ENCODE results near the gene SMIM11. TPM values are rescaled to one million over a fixed set of nuclear protein-coding genes. Genes with fewer than 3 reads are reported as not detected.

The SMIM11 gene
- total and polyA plus RNA-seq, 2 of the 8 experiments (the other 6 are each of a cell fraction or from before 2014, with no cell fraction given) = 1.0 to 3.2 TPM

DNA sequence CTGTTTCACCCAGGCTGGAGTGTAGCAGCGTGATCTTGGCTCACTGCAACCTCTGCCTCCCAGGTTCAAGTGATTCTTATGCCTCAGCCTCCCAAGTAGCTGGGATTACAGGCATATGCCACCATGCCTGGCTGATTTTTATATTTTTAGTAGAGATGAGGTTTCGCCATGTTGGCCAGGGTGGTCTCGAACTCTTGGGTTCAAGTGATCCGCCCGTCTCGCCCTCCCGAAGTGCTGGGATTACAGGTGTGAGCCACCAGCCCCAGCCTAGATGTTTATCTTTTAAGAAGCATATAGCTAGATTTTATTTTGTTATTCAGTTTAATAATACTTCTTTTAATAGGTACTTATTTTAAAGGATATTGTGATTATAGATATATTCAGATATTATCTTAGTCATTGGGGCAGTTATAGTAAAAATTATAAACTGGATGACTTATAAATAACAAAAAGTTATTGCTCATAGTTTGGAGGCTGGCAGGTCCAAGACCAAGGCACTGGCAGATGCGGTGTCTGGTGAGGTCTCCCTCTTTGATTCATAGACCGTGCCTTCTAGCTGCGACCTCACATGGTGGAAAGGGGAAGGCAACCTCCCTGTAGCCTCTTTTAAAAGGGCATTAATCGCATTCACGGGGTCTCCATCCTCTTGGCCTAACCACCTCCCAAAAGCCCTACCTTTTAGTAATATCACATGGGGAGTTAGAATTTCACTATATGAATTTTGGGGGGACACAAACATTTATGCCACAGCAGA is 14.6 kb upstream of the SMIM11 start:
- Histone ChIP-seq H3K4me2 (ENCODE audit: insufficient read depth in 1 of 2, low read depth in 2 of 2, low read length in 2 of 2) (no peak overlapping the region), H2BK15ac (ENCODE audit: low read length) (no peak overlapping the region), H2BK5ac (ENCODE audit: low read depth, low read length) (no peak overlapping the region), H3K4me3 (ENCODE audit: extremely low read depth in 1 of 4, insufficient read depth in 2 of 4, low read depth in 3 of 4, low read length in 4 of 4) (no peak overlapping the region), H2BK12ac (ENCODE audit: low read depth, low read length) (no peak overlapping the region), H4K91ac (replicated peaks; ENCODE audit: insufficient read length, low read length) (no peak overlapping the region), H3K56ac (replicated peaks; ENCODE audit: insufficient read length, low read depth, low read length) (no peak overlapping the region), H3K18ac (ENCODE audit: extremely low read depth, low read length) (no peak overlapping the region), H3K23me2 (ENCODE audit: low read depth, low read length) (no peaks in the 10 kb centered on the region), H2BK120ac (replicated peaks; ENCODE audit: low read depth, low read length) (no peak overlapping the region), H3K4ac (replicated peaks; ENCODE audit: insufficient read length, low read depth, low read length) (no peak overlapping the region), H3K14ac (ENCODE audit: insufficient read length) (no peak overlapping the region), H2BK20ac (ENCODE audit: low read length) (no peak overlapping the region), H3K9ac (replicated peaks in 1 of 4; ENCODE audit: extremely low read depth in 1 of 4, low read depth in 3 of 4, low read length in 3 of 4) (no peak overlapping the region), H3K36me3 (ENCODE audit: control insufficient read depth in 2 of 4, insufficient read depth in 4 of 4, low read length in 3 of 4) (no peaks in the 10 kb centered on the region), H4K5ac (ENCODE audit: insufficient read length, low read depth, low read length) (no peak overlapping the region), H2AK5ac (ENCODE audit: low read depth, low read length) (no peak overlapping the region), H2AFZ (ENCODE audit: low read length) (no peak overlapping the region), H3K9me3 (ENCODE audit: insufficient read depth in 2 of 2, low read depth in 1 of 2, low read length in 1 of 2) (no peaks in the 10 kb centered on the region), H3K79me1 (ENCODE audit: low read depth, low read length) (no peaks in the 10 kb centered on the region), H4K8ac (ENCODE audit: extremely low read depth, insufficient read depth, low read length) (no peak overlapping the region), H3K79me2 (ENCODE audit: control insufficient read depth in 1 of 2, insufficient read depth in 2 of 2, low read length in 2 of 2) (no peaks in the 10 kb centered on the region), H4K20me1 (replicated peaks in 1 of 2; ENCODE audit: control insufficient read depth in 1 of 2, insufficient read depth in 2 of 2, low read length in 2 of 2) (no peaks in the 10 kb centered on the region), H3K23ac (ENCODE audit: insufficient read length) (no peak overlapping the region), H3K27me3 (replicated peaks in 1 of 4; ENCODE audit: control insufficient read depth in 3 of 4, extremely low read depth in 1 of 4, insufficient read depth in 3 of 4, low read length in 3 of 4) (no peaks in the 10 kb centered on the region), H3K4me1 (replicated peaks in 1 of 4; ENCODE audit: control insufficient read depth in 3 of 4, insufficient read depth in 4 of 4, low read length in 3 of 4) (no peaks in the 10 kb centered on the region), H3K27ac (ENCODE audit: low read depth, low read length) (no peak overlapping the region)
- 95% methylated on average over 12 of the region's 12 CpGs; no CpG with 5 or more reads in 1 of the 2 experiments for WGBS, 2 experiments (ENCODE audit: extremely low coverage in 1 of 2, insufficient coverage in 1 of 2, insufficient read length in 1 of 2, insufficient replicate concordance in 2 of 2, low coverage in 1 of 2, low lambda C conversion rate in 2 of 2, missing lambda C conversion rate in 1 of 2)
- DNase-seq (ENCODE audit: low read depth in 1 of 2, low spot score in 2 of 2) = peak in 1 of 2 experiments; percentile 24
- FAIRE-seq = no peak
- CTCF ChIA-PET (ENCODE audit: partially characterized antibody) = interaction anchor here (1.0 to 1.6 kb wide), 4 partner anchors 10 to 240 kb away, joined by 3 to 6 read pairs (median 3); no protein-coding TSS in a partner anchor
- POLR2A ChIA-PET (ENCODE audit: partially characterized antibody) = no interaction called here
- TF ChIP-seq CBX5 (IDR thresholded peaks at IDR 0.05; ENCODE audit: low read depth, low read length) (no peak), SP4 (IDR thresholded peaks at IDR 0.05; ENCODE audit: low read length) (no peak), BACH1 (IDR thresholded peaks at IDR 0.05; ENCODE audit: low read length) (no peak), POLR2AphosphoS5 (IDR thresholded peaks at IDR 0.05; ENCODE audit: low read depth, low read length) (no peak), CREB1 (IDR thresholded peaks at IDR 0.05) (no peak), JUN (IDR thresholded peaks at IDR 0.05; ENCODE audit: low read depth, low read length) (no peak), SRF (IDR thresholded peaks at IDR 0.05; ENCODE audit: low read depth, low read length) (no peak), SAP30 (IDR thresholded peaks at IDR 0.05; ENCODE audit: insufficient read depth, insufficient replicate concordance, low read length) (no peak), BCL11A (IDR thresholded peaks at IDR 0.05; ENCODE audit: low read depth in 2 of 2, low read length in 2 of 2) (no peak), POU5F1 (IDR thresholded peaks at IDR 0.05; ENCODE audit: low read depth, low read length) (no peak), HDAC2 (IDR thresholded peaks at IDR 0.05; ENCODE audit: borderline replicate concordance in 1 of 2, low read depth in 2 of 2, low read length in 2 of 2) (no peak), CTBP2 (IDR thresholded peaks at IDR 0.05; ENCODE audit: borderline replicate concordance, insufficient read depth, insufficient read length, low read length) (no peak), EGR1 (IDR thresholded peaks at IDR 0.05; ENCODE audit: borderline replicate concordance, low read depth, low read length) (no peak)
- TF ChIP-seq, protein P1, sequence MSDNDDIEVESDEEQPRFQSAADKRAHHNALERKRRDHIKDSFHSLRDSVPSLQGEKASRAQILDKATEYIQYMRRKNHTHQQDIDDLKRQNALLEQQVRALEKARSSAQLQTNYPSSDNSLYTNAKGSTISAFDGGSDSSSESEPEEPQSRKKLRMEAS (IDR thresholded peaks at IDR 0.05) = no peak

All from H1 (cell line).